Activated CD8-positive, alpha-beta memory T cell treated with anti-CD3 and anti-CD28 coated beads for 1 hour (primary cell): ENCODE data around the gene GNPTG.
A peak's percentile ranks its signal among the peaks of the same experiment; 100 is the strongest.

ENCODE experiments used
- DNase-seq, 2 donors: peaks; one replicate each; pipeline ENCODE4 v3.0.0-alpha.2; 2020; ENCODE audit warnings: low read depth in 1 of 2; ENCODE audit errors: extremely low read depth in 1 of 2

The GNPTG gene

DNA sequence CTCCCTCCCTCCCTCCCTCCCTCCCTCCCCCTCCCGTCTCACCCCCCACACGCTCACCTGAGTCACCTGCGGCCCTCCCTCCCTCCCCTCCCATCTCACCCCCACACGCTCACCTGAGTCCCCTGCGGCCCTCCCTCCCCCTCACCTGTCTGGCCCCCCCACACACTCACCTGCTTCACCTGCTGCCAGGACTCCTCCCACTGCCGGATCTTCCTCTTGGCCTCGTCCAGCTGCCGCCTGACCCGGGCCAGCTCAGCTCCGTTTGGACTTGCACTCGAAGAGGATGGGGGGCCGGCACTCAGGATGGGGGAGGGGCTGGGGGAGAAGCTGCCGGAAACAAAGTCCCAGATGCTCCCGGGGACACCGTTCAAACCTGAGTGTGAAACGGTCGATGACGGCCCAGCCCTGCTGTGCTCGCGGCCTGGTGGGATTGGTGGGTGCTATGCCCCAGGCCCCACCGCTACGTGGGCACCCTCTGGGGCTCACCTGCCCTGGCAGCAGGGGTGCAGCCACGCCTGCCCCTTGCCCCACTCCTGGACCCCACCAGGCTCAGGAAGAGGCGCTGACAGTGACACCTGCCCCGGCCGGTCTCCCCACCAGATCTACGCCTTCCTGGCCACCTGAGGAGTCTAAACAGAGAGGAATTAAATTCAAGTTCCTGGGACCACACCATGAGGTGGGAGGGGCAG is 15.9 kb downstream of the GNPTG start:
- DNase-seq = no peak

GRCh38 chr16:1371054-1371978 is 19.6 kb downstream of the GNPTG start:
- no peak for DNase-seq

DNA sequence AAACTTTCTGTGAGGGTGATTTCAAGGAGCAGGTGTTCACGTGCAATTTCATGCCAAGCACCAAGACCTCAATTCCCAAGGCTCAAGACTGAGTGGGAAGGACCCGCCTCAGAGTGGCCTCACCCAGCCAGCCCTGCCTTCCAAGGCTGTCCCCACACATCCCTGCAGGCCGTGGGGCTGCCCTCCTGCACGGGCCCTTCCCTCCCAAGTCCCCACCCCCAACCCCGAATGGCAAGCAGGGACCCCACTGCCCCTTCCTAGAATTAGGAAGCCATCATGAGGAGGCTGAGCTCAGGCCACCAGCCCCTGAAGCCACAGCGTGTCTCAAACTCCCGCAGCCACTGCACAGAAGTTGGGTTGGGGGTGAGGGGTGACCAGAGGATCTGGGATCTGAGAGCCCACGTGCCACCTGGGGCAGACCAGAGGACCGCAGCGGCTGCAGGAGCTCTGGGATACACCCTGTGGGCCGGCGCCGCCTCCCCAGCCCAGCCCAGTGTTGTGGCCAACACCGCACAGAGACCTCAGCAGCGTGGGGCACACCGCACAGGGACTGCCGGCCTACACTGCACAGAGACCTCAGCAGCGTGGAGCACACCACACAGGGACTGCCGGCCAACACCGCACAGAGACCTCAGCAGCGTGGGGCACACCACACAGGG is 20.7 kb downstream of the GNPTG start:
- no peak for DNase-seq

DNA sequence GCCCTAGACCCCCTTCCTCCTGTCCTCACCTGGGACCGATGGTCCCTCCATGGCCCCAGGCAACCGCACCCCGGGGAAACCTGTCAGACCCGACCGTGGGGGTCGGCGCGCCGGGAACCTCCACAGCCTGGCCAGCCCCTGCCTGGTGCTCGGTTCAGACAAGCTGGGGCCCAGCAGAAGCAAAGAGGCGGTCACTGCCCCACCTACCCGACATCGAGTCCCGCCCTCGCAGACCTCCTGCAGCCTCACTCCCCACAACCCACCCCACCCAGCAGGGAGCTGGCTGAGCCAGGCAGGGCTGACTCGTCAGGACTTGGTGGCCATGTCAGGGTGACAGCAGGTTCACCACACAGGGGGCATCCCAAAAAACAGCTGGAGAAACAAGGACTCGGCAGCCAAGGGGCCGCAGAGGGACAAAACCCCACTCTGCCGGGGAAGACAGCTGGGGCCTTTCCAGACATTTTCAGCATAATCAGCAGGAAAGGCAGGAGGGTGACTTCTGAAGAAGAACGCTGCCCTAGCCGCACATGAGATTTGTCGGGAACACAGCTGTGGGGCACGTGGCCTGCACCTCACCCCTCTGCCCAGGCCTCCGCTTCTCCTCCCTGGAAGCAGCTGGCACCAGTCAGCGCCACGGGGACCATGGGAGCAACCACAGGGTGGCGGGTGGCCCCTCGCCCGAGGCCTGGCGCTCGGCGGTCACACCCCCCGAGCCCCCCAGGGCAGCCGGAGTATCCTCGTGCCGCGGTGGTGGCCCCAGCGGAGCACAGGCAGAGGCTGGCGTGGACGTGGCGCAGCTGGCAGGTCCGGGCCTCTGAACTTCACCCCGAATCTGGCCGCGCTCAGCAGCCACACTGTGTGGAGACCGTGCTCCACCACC is 22.9 kb downstream of the GNPTG start:
- DNase-seq = no peak

DNA sequence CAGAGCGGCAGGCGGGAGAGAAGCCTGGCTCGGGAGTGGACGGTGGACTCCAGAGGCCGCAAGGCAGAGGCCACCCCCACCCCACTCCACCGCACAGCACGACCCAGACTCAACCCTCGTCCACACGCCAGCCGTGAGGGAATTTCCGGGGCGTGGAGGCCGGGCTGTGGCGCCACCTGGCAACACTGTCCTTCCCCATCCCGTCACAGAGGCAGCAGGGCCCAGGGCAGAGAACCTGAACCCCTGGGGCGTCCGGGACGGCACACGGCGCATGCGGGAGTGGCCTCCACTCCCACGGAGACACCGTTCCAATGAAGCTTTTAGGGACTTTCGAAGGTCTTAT is 23.5 kb downstream of the GNPTG start:
- no peak for DNase-seq

DNA sequence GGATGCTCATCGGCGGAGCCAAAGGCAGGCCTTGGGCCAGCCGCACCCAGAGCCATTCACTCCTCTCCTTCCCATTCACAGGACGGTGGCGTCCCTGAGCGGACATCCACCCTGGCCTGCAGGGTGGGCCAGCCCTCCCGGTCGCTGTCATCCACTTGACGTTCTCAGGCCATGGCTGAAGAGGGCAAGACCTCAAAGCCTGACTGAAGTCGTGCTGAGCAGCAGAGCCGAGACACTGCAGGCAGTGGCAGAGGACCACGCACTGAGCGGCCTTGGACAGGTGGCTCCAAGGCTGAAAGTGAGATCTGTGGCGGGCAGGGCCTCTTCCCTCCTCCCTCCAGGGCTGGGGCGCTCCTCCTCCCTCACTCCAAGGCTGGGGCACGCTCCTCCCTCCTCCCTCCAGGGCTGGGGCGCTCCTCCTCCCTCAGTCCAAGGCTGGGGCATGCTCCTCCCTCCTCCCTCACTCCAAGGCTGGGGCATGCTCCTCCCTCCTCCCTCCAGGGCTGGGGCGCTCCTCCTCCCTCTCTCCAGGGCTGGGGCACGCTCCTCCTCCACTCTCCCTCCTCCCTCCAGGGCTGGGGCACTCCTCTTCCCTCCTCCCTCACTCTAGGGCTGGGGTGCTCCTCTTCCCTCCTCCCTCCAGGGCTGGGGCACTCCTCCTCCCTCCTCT is 24.1 kb downstream of the GNPTG start:
- DNase-seq = no peak

- no peak for DNase-seq
Observed at GRCh38 chr16:1377406-1378010, 25.8 kb downstream of the GNPTG start.

- no peak for DNase-seq
Observed at GRCh38 chr16:1378087-1378803, 26.5 kb downstream of the GNPTG start.

GRCh38 chr16:1378804-1379303 is 27.1 kb downstream of the GNPTG start:
- peak in 1 of 2 donors; percentile 17 for DNase-seq

DNA sequence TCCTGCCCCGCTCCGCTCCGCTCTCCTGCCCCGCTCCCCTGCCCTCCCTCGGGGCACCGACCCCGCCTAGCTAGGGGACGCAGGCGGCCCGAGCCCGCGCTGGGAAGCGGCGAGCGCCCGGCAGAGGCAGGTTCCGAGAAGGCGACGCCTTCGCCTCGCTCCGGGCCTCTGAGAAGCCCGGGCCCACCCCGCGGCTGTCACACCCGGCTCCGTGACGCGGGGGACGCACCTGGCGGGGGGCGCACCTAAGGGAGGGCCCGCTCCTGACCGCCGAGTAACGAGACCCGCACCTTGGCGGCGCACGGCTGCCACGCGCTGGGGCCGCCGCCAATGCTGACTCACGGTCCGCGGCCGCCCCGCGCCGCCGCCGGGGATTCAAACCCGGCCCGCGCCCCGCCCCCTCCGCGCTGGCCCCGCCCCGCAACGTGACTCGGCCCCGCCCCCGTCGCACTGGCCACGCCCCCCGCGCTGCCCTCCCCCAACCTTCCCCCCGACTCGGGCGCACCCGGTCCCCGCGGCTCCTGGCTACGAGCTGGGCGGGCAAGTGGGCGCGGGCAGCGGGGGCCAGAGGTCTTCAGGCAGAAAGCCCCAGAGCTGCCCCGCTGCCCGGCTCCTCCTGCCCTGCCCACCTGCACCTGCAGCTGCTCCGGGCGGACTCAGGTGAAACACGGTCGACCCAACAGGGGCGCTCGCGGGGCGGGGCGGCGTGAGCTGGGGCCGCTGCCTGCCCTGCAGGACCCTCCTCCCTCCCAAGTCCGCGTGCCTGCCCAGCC is 27.8 kb downstream of the GNPTG start:
- DNase-seq = peak in 1 of 2 donors; percentile 58

- no peak for DNase-seq
Observed at GRCh38 chr16:1380195-1380594, 28.5 kb downstream of the GNPTG start.

- DNase-seq = no peak
Observed at GRCh38 chr16:1381612-1382406, 30.1 kb downstream of the GNPTG start.

DNA sequence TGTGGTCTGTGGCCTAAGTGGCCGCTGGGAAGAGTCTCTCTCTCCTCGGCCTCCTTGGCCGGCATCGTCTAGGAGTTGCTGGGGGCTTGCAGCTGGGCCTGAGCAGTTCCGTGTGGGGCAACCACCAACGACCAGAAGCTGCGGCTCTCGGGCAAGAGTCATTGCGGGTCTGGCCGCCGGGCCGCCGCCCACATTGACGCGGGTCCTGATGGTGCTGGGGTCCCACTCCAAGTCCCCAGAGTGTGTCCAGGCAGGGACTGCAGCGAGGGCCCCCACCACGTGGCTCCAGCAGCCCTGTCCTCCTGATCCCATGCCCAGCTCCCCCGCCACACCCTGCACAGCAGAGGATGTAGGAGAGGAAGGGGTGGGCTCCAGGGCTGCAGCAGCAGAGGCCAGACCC is 31.8 kb downstream of the GNPTG start:
- no peak for DNase-seq

DNA sequence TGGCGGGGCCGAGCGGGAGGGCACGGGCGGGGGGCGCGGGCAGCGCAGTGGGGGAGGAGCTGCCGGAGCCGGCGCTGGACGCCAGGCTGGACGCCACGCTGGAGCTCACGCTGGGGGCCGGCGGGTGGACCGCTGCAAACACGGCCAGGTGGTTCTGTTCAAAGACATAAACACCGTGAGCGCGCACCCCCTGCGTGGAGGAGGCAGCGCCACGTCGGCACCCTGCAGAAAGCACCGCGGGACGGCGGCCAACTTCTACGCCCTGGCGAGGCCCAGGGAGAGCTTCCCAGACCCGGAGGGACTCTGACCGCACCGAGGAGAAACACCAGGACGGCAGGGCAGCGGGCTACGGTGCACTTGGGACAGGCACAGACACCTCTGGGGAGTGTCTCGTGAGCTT is 33.5 kb downstream of the GNPTG start:
- DNase-seq = no peak

- DNase-seq = no peak
Observed at GRCh38 chr16:1387331-1387730, 35.6 kb downstream of the GNPTG start.

DNA sequence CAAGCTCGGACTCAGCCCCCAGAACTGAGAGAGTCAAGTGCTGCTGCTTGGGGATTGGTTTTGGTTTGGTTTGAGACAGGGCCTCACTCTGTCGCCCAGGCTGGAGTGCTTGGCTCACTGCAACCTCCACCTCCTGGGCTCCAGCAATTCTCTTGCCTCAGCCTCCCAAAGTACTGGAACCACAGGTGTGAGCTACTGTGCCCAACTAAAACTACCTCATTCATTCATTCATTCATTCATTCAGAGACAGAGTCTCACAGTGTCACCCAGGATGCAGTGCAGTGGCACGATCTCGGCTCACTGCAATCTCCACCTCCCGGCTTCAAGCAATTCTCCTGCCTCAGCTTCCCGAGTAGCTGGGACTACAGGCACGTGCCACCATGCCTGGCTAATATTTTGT is 38.0 kb downstream of the GNPTG start:
- no peak for DNase-seq

DNA sequence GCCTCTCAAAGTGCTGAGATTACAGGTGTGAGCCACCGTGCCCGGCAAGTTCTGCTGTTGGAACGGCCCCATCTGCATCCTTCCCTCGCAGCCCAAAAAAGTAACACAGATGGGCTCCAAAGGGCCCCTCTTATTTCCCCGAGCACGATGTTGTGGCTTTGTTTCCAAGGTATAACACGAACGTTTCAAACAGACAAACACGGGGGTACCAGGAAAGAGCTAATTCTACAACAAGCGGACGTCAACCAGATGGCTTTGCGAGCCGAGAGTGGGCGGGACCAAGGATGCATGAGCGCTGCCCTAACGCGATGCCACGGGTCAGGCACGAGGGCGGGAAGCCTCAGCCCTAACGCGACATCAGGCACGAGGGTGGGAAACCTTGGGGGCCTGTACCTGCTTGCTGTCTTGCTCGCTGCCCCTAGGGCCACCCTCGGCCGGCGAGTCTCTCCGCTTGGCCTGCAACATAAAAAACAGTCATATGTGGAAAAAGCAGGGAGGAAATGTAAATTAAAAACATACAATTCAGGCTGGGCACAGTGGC is 38.6 kb downstream of the GNPTG start:
- DNase-seq = no peak
